KOPT-K1 (cell line): ENCODE results near the gene SLC6A20.

Experiments
- H3K27ac ChIP-seq: fragments of 200-600 bp; sonication (generic); 2 replicates; pipeline ENCODE4 v1.5.1; 2016; ENCODE audit warnings: antibody characterized with exemption, mild to moderate bottlenecking, low read depth, low read length; ENCODE audit not compliant: poor library complexity, severe bottlenecking
- H3K36me3 ChIP-seq: fragments of 200-600 bp; sonication (generic); 2 replicates; pipeline ENCODE4 v1.5.1; 2017; ENCODE audit warnings: antibody characterized with exemption, mild to moderate bottlenecking, low read length, moderate library complexity; ENCODE audit not compliant: insufficient read depth
- H3K9me3 ChIP-seq: fragments of 200-600 bp; sonication (generic); 2 replicates; pipeline ENCODE4 v1.5.1; 2017; ENCODE audit warnings: antibody characterized with exemption, low read length, mild to moderate bottlenecking; ENCODE audit not compliant: insufficient read depth, poor library complexity, severe bottlenecking

The SLC6A20 gene

GRCh38 chr3:45795882-45796765, at the start of gene SLC6A20:
SLC6A20 (minus strand) TSS chr3:45796536; CDS start chr3:45796419, 117 bp downstream.
- H3K9me3 ChIP-seq, result no peaks in the 10 kb centered on the region
- no peaks in the 10 kb centered on the region for H3K36me3 ChIP-seq
- H3K27ac ChIP-seq, result no peak within 1 kb of the TSS

- H3K9me3 ChIP-seq, result no peaks in the 10 kb centered on the region
- H3K27ac ChIP-seq, result no peak overlapping the region
- H3K36me3 ChIP-seq, result peaks cover 71% of the 10 kb centered on the region
Measured at GRCh38 chr3:45844616-45845015, 48.3 kb upstream of the SLC6A20 start.

- Histone ChIP-seq H3K36me3 (peaks cover 71% of the 10 kb centered on the region), H3K9me3 (no peaks in the 10 kb centered on the region), H3K27ac (no peak overlapping the region)
Measured at GRCh38 chr3:45842851-45843625, 46.7 kb upstream of the SLC6A20 start.

- Histone ChIP-seq H3K36me3 (peaks cover 73% of the 10 kb centered on the region), H3K27ac (peak within 1 kb of the TSS; percentile 17), H3K9me3 (no peaks in the 10 kb centered on the region)
Measured at GRCh38 chr3:45841757-45842491, 45.6 kb upstream of the SLC6A20 start, which contains the start of gene LZTFL1. LZTFL1 (minus strand) TSS chr3:45842119; CDS start chr3:45841991, 128 bp downstream.

- H3K27ac ChIP-seq, result peak overlapping the region; percentile 17
- no peaks in the 10 kb centered on the region for H3K9me3 ChIP-seq
- H3K36me3 ChIP-seq, result peaks cover 73% of the 10 kb centered on the region
Measured at GRCh38 chr3:45841420-45841756, 45.1 kb upstream of the SLC6A20 start.

GRCh38 chr3:45838466-45838865, 42.1 kb upstream of the SLC6A20 start:
- H3K27ac ChIP-seq, result no peak overlapping the region
- no peaks in the 10 kb centered on the region for H3K9me3 ChIP-seq
- peaks cover 92% of the 10 kb centered on the region for H3K36me3 ChIP-seq

GRCh38 chr3:45832699-45833098, 36.4 kb upstream of the SLC6A20 start:
- no peak overlapping the region for H3K27ac ChIP-seq
- H3K9me3 ChIP-seq, result no peaks in the 10 kb centered on the region
- peaks cover 98% of the 10 kb centered on the region for H3K36me3 ChIP-seq

GRCh38 chr3:45830121-45830520, 33.8 kb upstream of the SLC6A20 start:
- H3K36me3 ChIP-seq, result peaks cover 99% of the 10 kb centered on the region
- no peak overlapping the region for H3K27ac ChIP-seq
- H3K9me3 ChIP-seq, result no peaks in the 10 kb centered on the region

GRCh38 chr3:45826908-45827307, 30.6 kb upstream of the SLC6A20 start:
- no peak overlapping the region for H3K27ac ChIP-seq
- no peaks in the 10 kb centered on the region for H3K9me3 ChIP-seq
- peaks cover 99% of the 10 kb centered on the region for H3K36me3 ChIP-seq

GRCh38 chr3:45826321-45826720, 30.0 kb upstream of the SLC6A20 start:
- Histone ChIP-seq H3K36me3 (peaks cover 99% of the 10 kb centered on the region), H3K27ac (no peak overlapping the region)

GRCh38 chr3:45821127-45821526, 24.8 kb upstream of the SLC6A20 start:
- peaks cover 99% of the 10 kb centered on the region for H3K36me3 ChIP-seq
- H3K9me3 ChIP-seq, result peaks cover 34% of the 10 kb centered on the region
- H3K27ac ChIP-seq, result no peak overlapping the region

More at GRCh38 chr3:45826321-45826720, 30.0 kb upstream of the SLC6A20 start:
- no peaks in the 10 kb centered on the region for H3K9me3 ChIP-seq

GRCh38 chr3:45819543-45819942, 23.2 kb upstream of the SLC6A20 start:
- no peak overlapping the region for H3K27ac ChIP-seq
- peaks cover 34% of the 10 kb centered on the region for H3K9me3 ChIP-seq
- H3K36me3 ChIP-seq, result peaks cover 93% of the 10 kb centered on the region

GRCh38 chr3:45817831-45818522, 21.6 kb upstream of the SLC6A20 start:
- peaks cover 34% of the 10 kb centered on the region for H3K9me3 ChIP-seq
- no peak overlapping the region for H3K27ac ChIP-seq

GRCh38 chr3:45816544-45816943, 20.2 kb upstream of the SLC6A20 start:
- Histone ChIP-seq H3K9me3 (peaks cover 34% of the 10 kb centered on the region), H3K36me3 (peaks cover 90% of the 10 kb centered on the region), H3K27ac (no peak overlapping the region)

More at GRCh38 chr3:45817831-45818522, 21.6 kb upstream of the SLC6A20 start:
- H3K36me3 ChIP-seq, result peaks cover 93% of the 10 kb centered on the region
